Activated CD4-positive, alpha-beta memory T cell treated with anti-CD3 and anti-CD28 coated beads, Interleukin-2, amount 10 ng/mL, durations not matched to agents 7 days and 5 days (primary cell): Measurements from ENCODE around the gene FSTL4. TPM values are rescaled to one million over a fixed set of nuclear protein-coding genes. Genes with fewer than 3 reads are reported as not detected.

Experiments
- CTCF ChIA-PET: fragments of 350-600 bp; sonication (Branson Sonifier 250); formaldehyde crosslinking; loops from one replicate; lab custom pipeline; 2021; ENCODE audit warnings: antibody characterized with exemption, inconsistent platforms; lab: Charles Lee
- POLR2A ChIA-PET: fragments of 350-600 bp; sonication (Branson Sonifier 250); formaldehyde crosslinking; loops from one replicate; lab custom pipeline; 2021; ENCODE audit warnings: antibody characterized with exemption; lab: Charles Lee
- DNase-seq: peaks from one replicate; pipeline ENCODE4 v3.0.0-alpha.2; 2020
- H3K27ac Mint-ChIP-seq: one replicate; pipeline ENCODE4 v1.8.0; 2021; ENCODE audit warnings: mild to moderate bottlenecking, mixed read lengths
- H3K27me3 Mint-ChIP-seq: one replicate; pipeline ENCODE4 v1.8.0; 2021; ENCODE audit warnings: mixed read lengths
- H3K36me3 Mint-ChIP-seq: one replicate; pipeline ENCODE4 v1.8.0; 2021; ENCODE audit warnings: low read depth, mixed read lengths
- H3K4me1 Mint-ChIP-seq: one replicate; pipeline ENCODE4 v1.8.0; 2021; ENCODE audit warnings: mixed read lengths
- H3K4me3 Mint-ChIP-seq: one replicate; pipeline ENCODE4 v1.8.0; 2021; ENCODE audit warnings: mild to moderate bottlenecking, mixed read lengths
- H3K9me3 Mint-ChIP-seq: one replicate; pipeline ENCODE4 v1.8.0; 2021; ENCODE audit warnings: mixed read lengths
- total RNA-seq, 2 experiments: library from RNA; stranded (reverse); gene quantifications; one replicate each; pipeline ENCODE4 v1.2.3, GENCODE V29; 2021

The FSTL4 gene
- not detected for total RNA-seq

DNA sequence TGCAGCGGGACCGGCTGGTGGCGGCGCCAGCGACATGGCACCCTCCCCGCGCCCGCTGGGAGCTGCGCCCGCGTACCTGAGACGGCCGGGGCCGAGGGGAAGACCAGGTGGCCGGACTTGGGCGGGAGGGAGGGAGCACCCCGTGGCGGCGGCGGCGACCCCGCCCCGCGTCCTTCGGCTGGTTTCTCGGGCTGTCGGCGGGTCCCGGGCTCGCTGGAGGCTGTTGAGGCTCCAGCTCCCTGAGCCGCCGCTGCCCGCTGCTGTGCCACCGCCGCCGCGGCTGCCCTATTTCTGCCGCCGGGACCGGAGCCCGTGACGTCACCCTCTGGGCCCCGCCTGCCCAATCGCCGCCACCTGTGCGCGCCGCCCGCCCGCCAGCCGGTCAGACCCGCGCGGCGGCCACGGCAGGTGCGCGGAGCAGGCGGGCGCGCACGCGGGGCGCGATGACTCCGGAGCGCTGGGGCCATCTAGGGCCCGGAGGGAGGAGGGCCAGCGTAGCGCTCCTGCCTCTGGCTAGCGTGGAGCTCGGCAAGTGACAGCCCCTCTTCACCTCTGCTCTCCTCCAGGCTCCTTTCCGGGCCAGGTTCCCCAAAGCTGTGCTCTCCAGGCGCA is at the start of gene FSTL4:
TSS of gene FSTL4 (minus strand) at position 293 of the 612 bp plus-strand sequence.
- Mint-ChIP-seq H3K4me3 (peak within 1 kb of the TSS; percentile 49), H3K4me1 (peaks cover 8% of the 10 kb centered on the region), H3K36me3 (peaks cover 4% of the 10 kb centered on the region), H3K9me3 (no peaks in the 10 kb centered on the region), H3K27me3 (peaks cover 58% of the 10 kb centered on the region), H3K27ac (no peak within 1 kb of the TSS)
- ChIA-PET POLR2A (no interaction called here), CTCF (interaction anchor here (1.0 kb wide), 1 partner anchor 59 kb away, joined by 3 read pairs; no protein-coding TSS in a partner anchor)
- peak; percentile 23 for DNase-seq

DNA sequence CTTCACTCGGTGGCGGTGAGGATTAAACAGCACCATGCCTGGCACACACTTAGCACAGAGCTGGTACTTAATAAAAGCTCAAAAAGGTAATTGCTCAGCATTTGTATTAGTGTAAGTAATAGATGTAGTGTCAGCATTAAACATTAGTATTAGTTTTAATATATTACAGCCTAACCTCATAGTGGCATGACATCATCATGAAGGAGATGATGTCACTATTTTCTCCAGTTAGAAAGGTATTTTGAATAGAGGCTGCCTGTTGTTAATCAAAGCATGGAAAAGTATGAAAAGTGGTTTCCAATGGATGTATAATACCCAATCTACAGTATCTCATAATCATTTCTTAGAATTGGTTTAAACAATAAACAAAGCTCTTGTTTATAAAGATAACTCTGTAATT is 49.0 kb upstream of the FSTL4 start:
- Mint-ChIP-seq H3K9me3 (no peaks in the 10 kb centered on the region), H3K27ac (no peak overlapping the region), H3K27me3 (peaks cover 6% of the 10 kb centered on the region), H3K4me1 (no peaks in the 10 kb centered on the region), H3K4me3 (no peak overlapping the region), H3K36me3 (no peaks in the 10 kb centered on the region)
- no peak for DNase-seq
- POLR2A ChIA-PET, result no interaction called here
- CTCF ChIA-PET, result no interaction called here

DNA sequence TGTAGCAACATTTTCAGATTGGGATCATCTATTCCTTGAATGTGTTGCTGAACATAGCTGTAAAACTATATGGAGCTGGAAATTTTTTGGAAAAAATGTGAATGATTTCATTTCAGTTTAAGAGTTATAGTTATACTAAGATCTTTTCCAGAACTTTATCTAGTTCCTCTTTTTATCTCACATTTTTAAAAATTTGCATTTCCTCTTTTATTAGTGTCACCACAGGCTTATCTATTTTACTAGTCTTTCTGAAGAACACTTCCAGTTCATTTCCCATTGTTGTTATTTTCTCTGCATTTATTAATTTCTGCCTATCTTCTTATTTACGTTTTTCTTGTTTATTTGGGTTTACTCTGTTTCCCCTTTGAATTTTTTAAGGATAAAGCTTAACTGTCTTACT is 46.0 kb upstream of the FSTL4 start:
- ChIA-PET POLR2A (no interaction called here), CTCF (no interaction called here)
- Mint-ChIP-seq H3K4me1 (no peaks in the 10 kb centered on the region), H3K27ac (no peak overlapping the region), H3K27me3 (peaks cover 8% of the 10 kb centered on the region), H3K4me3 (no peak overlapping the region), H3K36me3 (no peaks in the 10 kb centered on the region), H3K9me3 (no peaks in the 10 kb centered on the region)
- no peak for DNase-seq

DNA sequence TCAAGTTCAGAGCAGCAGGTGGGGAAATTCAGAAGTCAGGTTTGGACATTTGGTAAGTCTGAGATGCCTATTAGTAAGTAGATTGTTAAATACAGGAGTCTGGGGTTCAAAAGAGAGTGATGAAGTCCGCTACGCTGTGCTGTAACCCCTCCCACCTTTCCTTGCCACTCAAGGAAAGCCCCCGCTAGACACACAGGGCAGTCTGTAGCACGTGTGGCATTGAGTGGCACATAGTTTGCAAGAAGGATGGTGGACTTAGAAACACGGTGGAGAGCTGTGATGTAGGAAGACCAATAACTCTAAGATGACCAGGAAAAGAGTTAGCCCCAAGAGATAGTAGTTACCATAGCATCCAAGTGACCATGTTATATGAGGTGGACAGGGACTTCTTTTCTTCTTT is 44.7 kb upstream of the FSTL4 start:
- Mint-ChIP-seq H3K9me3 (no peaks in the 10 kb centered on the region), H3K4me1 (no peaks in the 10 kb centered on the region), H3K27me3 (peaks cover 12% of the 10 kb centered on the region), H3K36me3 (no peaks in the 10 kb centered on the region), H3K27ac (no peak overlapping the region), H3K4me3 (no peak overlapping the region)
- DNase-seq, result no peak
- ChIA-PET CTCF (no interaction called here), POLR2A (no interaction called here)

DNA sequence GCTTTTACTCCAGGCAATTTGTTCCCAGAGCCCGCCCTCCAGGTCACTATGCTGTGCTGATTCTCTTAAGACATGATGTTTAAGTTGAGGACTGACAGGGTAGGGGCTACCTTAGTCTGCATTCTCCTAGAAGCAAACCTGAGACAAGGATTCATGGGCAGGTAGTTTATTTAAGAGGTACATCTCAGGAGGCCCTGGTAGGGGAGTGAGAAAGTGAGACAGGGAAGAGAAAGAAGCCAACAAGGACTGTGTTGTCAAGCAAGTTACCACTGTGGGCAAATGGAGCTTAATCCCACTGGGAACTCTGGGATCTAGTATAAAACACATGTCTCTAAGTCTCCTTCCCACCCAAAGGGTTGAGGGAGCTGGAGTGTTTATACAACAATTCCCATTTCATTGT is 43.6 kb upstream of the FSTL4 start:
- Mint-ChIP-seq H3K4me3 (no peak overlapping the region), H3K36me3 (no peaks in the 10 kb centered on the region), H3K9me3 (no peaks in the 10 kb centered on the region), H3K27me3 (peaks cover 14% of the 10 kb centered on the region), H3K27ac (no peak overlapping the region), H3K4me1 (no peaks in the 10 kb centered on the region)
- no peak for DNase-seq
- POLR2A ChIA-PET, result no interaction called here
- CTCF ChIA-PET, result no interaction called here

DNA sequence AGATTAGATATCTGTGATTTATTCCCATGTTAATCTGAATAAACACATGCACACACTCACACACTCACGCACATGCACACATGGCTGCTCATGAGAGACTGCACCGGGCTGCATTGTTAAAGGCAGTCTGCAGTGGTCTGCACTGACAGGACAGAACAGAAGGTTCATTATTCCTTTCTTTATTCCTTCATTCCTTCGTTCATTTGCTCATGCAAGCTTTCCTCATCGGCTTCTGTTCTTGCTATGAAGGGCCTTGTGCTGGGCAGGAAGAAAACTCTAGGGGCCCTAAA is 41.4 kb upstream of the FSTL4 start:
- ChIA-PET POLR2A (no interaction called here), CTCF (no interaction called here)
- no peak for DNase-seq
- Mint-ChIP-seq H3K4me3 (no peak overlapping the region), H3K27ac (no peak overlapping the region), H3K36me3 (no peaks in the 10 kb centered on the region), H3K9me3 (no peaks in the 10 kb centered on the region), H3K4me1 (no peaks in the 10 kb centered on the region), H3K27me3 (peaks cover 25% of the 10 kb centered on the region)

DNA sequence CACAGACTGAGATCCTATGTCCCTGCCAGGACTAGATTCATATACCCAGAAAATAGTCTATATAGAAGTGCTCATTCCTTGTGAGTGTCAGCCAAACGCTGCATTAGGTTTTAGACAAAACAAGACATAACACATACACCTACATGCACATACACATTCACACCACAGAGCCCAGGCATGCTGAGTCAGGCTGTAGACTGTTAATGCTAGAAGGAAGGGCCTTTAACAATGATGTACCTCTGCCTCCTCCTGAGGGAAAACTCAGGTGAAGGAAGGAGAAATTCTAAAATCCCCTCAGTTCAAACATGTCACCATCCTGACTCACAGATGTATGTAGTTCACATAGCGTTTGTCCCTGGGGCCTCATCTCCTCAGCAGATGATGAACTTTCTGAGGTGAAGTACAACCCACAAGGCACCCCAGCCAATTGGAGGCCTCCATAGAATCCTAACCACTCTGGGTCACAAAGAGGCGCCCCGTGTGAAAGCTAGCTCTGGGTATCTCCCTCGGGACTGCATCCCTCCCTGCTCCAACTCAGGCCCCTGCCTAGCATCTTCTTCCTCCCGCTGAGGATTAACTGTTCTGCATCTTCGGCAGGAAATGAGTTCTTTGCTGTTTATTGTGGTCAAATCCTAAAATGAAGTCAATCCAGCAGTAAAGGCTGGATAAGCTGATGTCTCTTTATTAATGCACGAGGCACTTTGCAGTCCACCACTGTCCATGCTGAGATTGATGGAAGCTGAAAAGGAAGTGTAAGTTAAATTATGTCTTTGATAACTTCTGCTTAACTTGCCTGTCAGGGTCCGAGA is 40.8 kb upstream of the FSTL4 start:
- Mint-ChIP-seq H3K4me3 (no peak overlapping the region), H3K36me3 (no peaks in the 10 kb centered on the region), H3K27ac (no peak overlapping the region), H3K27me3 (peaks cover 24% of the 10 kb centered on the region), H3K4me1 (no peaks in the 10 kb centered on the region), H3K9me3 (no peaks in the 10 kb centered on the region)
- POLR2A ChIA-PET, result no interaction called here
- CTCF ChIA-PET, result no interaction called here
- DNase-seq, result no peak

DNA sequence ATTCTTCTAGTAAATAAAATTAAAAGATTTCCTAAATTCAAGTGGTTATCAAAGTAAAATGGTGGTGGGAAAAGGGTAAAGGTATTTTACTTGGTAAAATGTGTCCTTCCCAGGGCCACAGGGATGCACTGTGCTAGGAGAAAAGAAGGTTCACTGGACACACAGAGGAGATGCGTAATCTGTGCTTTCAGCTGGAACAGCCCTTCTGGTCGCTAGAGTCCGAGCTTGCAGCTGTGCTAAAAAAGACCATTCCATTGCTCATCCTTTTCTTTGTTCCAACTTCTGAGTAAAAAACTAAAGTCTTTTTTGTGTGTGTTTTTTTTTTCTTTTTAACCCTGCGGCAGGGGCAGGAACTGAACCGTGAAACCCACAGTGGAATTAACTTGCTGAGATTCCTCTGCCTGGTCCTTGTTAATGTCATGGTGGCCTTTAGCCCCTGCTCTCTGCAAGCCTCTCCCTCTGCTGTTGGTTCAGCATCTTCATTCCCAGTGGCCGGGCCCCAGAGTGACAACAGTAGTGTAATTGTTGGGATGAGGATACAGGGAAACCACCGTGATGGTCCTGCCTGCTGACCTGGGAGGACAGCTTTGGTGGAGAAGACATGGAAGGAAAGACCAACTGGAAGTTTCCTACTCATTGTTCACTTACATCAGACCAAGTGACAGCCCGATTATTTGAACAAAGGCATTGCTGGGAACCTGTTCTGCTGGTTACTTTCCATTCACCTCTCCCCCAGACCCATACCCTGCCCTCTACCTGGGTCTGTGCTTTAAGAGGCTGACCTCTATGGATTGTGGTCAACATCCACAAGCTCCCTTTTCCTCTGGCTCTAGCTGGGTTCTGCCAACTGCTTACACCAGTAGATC is 31.9 kb upstream of the FSTL4 start:
- Mint-ChIP-seq H3K27me3 (peaks cover 24% of the 10 kb centered on the region), H3K27ac (no peak overlapping the region), H3K36me3 (no peaks in the 10 kb centered on the region), H3K9me3 (no peaks in the 10 kb centered on the region), H3K4me1 (no peaks in the 10 kb centered on the region), H3K4me3 (no peak overlapping the region)
- CTCF ChIA-PET, result no interaction called here
- no peak for DNase-seq
- POLR2A ChIA-PET, result no interaction called here

DNA sequence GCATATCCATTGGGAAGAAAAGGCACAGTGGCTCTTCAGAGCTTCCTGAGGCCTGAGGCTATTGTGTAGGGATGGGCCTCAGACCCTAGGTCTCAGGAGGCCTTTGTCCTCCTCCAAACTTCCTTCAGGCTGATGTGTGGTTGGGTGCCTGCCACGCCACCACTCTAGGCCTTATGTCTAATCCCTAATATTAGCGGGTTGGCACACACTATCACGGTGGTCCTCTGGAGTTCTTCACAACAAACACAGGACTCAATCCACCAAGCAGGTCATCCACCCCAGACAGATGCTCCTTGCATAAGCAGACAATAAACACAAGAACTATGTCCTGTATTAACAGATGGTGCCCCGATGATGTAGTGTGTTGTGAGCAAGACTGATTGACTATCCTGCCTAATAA is 31.0 kb upstream of the FSTL4 start:
- ChIA-PET CTCF (no interaction called here), POLR2A (no interaction called here)
- Mint-ChIP-seq H3K27ac (no peak overlapping the region), H3K9me3 (no peaks in the 10 kb centered on the region), H3K36me3 (no peaks in the 10 kb centered on the region), H3K4me3 (no peak overlapping the region), H3K27me3 (peaks cover 23% of the 10 kb centered on the region), H3K4me1 (no peaks in the 10 kb centered on the region)
- no peak for DNase-seq

DNA sequence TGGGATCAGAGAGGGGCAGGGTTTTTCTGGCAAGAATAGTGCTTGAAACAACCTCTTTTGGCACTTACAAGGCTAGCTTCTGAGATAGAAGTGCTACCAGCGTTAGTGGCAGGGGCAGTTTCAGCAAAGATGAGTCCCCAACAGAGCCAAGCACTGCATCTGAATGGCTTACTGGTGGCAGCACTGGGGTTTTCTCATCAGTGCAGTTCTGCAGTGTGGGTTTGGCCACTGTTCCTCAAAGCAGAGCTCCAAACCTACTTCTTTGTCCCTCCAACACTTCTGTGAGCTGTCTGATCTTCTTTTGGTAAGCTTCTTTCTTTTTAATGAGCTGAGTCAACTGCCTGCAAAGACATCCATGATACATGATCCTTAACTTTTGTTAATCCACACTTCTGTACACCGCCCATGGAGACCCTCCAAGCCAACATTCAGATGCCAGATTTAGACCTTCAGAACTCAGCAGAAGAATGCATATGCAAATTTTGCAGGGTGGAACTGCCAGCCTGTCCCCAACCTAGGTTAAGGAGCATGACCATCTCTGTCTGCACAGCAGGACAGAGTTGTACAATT is 29.9 kb upstream of the FSTL4 start:
- H3K4me3 Mint-ChIP-seq, result no peak overlapping the region
- DNase-seq, result no peak
- no peak overlapping the region for H3K27ac Mint-ChIP-seq
- no peaks in the 10 kb centered on the region for H3K4me1 Mint-ChIP-seq
- no peaks in the 10 kb centered on the region for H3K36me3 Mint-ChIP-seq
- no peaks in the 10 kb centered on the region for H3K9me3 Mint-ChIP-seq
- POLR2A ChIA-PET, result no interaction called here
- CTCF ChIA-PET, result no interaction called here
- H3K27me3 Mint-ChIP-seq, result peaks cover 20% of the 10 kb centered on the region

DNA sequence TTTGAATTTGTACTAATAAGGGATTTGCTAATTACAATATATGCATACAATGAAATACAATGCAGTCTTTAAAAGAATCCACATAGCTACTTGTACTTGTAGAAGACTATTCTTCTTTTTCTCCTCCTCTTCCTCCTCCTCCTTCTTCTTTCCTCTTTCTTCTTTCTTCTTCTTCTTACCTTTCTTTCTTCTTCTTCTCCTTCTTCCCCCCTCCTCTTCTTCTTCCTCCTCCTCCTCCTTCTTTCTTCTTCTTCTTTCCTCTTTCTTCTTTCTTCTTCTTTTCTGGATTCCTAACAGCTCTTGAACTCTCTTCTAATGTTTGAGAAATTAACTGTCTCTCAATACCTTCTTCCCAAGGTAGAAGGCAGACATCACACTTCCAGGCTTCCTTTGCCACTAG is 29.3 kb upstream of the FSTL4 start:
- H3K9me3 Mint-ChIP-seq, result no peaks in the 10 kb centered on the region
- no peak overlapping the region for H3K27ac Mint-ChIP-seq
- H3K4me3 Mint-ChIP-seq, result no peak overlapping the region
- POLR2A ChIA-PET, result no interaction called here
- CTCF ChIA-PET, result no interaction called here
- no peaks in the 10 kb centered on the region for H3K36me3 Mint-ChIP-seq
- H3K27me3 Mint-ChIP-seq, result peaks cover 20% of the 10 kb centered on the region
- no peaks in the 10 kb centered on the region for H3K4me1 Mint-ChIP-seq
- no peak for DNase-seq

DNA sequence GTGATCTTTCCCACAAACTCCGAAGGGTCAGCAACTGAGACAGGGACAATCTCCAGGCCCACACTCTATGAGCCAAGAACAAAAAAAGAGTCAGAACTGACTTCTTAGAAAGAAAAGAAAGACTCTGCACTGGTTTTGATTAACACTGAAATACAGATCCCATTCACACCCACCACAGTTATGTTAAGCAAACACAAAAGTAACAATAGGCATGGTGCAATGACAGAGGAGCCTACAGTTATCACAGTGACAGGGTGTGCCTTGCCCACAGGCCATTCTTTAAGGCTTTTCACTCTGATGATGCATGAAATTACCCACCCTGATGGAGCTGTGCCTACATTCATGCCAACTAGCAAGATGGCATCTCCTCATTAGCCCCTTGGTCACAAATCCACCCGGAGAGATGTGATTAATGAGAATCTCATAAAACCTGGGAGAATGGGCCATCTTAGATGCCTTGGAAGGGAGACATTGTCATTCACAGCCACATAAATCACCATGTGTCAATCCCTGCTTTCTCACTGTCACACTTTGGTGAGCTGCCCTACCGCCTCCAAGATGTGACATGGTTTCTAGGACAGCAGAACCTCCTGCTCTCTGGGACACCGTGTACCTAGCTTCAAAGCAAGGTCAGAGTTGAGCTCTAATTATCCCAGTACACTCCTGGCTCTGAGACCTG is 27.6 kb upstream of the FSTL4 start:
- Mint-ChIP-seq H3K9me3 (no peaks in the 10 kb centered on the region), H3K27ac (no peak overlapping the region), H3K4me3 (no peak overlapping the region), H3K4me1 (no peaks in the 10 kb centered on the region), H3K27me3 (peaks cover 14% of the 10 kb centered on the region), H3K36me3 (no peaks in the 10 kb centered on the region)
- DNase-seq, result no peak
- POLR2A ChIA-PET, result no interaction called here
- CTCF ChIA-PET, result no interaction called here

DNA sequence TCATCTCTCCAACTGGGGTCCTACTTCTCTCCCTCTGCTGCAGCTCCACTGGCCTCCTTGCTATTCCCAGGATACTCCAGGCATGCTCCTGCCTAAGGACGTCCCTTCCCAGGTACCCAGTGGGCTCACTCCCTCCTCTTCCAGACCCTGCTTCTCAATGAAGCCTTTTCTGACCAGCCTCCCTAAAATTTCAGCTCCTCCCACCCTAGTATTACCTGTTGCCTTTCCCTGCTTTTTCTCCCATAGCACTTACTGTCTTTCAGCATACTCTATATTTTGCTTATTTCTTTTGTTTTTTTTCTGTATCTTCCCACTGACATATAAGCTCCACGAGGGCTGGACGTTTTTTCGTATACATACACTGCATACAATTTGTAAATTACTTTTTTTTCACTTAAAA is 26.1 kb upstream of the FSTL4 start:
- ChIA-PET CTCF (no interaction called here), POLR2A (no interaction called here)
- no peak overlapping the region for H3K27ac Mint-ChIP-seq
- H3K4me1 Mint-ChIP-seq, result no peaks in the 10 kb centered on the region
- H3K9me3 Mint-ChIP-seq, result no peaks in the 10 kb centered on the region
- no peak for DNase-seq
- H3K36me3 Mint-ChIP-seq, result no peaks in the 10 kb centered on the region
- no peak overlapping the region for H3K4me3 Mint-ChIP-seq
- H3K27me3 Mint-ChIP-seq, result peaks cover 13% of the 10 kb centered on the region
